CD4-positive, alpha-beta T cell treated with Interleukin-12 subunit alpha and Interleukin-12 subunit beta, for 1 hour (primary cell): ENCODE results near the gene ZC2HC1B.
"Not testable (repeated sequence)": the region's sequence is repeated elsewhere in the genome, so short reads cannot be mapped to it uniquely, and the experiment has no call there.

Source experiments
- DNase-seq: peaks from one replicate; pipeline ENCODE4 v3.0.0-alpha.2; 2020

Gene ZC2HC1B

DNA sequence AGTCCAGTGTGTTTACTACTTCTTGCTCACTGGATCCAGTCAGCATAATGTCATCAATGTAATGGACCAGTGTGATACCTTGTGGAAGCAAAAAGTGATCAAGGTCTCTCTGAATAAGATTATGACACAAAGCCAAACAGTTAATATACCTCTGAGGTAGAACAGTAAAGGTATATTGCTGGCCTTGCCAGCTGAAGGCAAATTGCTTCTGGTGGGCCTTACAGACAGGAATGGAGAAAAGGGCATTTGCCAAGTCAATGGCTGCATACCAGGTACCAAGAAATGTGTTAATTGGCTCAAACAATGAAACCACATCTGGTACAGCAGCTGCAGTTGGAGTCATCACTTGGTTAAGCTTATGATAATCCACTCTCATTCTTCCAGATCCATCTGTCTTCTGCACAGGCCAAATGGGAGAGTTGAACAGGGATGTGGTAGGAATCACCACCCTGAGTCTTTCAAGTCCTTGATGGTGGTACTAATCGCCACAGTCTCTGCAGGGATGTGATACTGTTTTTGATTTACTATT, 7.0 kb downstream of the ZC2HC1B start:
- DNase-seq, result not testable (repeated sequence)

DNA sequence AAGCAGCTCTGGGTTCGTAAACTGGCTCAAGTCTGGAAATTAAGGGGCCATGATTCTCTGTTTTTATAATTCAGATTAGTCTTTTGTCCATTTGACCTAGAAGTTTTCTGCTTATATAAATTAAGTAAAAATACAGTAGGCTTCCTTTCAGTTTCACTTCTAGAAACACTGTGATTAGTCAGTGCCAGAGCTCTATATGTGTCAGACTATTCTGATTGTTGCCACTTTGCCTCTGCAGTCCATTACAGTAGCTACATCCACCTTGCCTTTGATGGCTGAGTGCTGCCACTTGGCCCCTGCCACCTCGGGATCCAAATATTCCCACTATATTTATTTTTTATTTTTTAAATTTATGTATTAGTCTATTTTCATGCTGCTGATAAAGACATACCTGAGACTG, 7.9 kb downstream of the ZC2HC1B start:
- DNase-seq, result peak; percentile 6

DNA sequence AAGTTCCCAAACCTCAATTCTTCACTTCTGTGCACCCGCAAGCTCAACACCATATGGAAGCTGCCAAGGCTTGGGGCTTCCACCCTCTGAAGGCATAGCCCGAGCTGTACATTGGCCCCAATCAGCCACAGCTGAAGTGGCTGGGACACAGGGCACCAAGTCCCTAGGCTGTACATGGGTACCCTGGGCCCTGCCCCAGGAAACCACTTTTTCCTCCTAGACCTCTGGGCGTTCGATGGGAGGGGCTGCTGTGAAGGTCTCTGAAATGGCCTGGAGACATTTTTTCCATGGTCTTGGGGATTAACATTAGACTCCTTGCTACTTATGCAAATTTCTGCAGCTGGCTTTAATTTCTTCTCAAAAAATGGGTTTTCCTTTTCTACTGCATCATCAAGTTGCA, 9.3 kb downstream of the ZC2HC1B start:
- DNase-seq, result not testable (repeated sequence)

DNA sequence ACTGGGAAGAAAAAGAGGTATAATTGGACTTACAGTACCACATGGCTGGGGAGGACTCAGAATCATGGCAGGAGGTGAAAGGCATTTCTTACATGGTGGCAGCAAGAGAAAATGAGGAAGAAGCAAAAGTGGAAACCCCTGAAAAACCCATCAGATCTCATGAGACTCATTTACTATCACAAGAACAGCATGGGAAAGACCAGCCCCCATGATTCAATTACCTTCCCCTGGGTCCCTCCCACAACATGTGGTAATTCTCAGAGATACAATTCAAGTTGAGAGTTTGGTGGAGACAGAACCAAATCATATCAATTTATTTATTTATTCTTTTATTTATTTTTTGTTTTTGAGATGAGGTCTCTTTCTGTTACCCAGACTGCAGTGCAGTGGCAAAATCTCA, 10.2 kb downstream of the ZC2HC1B start:
- DNase-seq, result not testable (repeated sequence)

DNA sequence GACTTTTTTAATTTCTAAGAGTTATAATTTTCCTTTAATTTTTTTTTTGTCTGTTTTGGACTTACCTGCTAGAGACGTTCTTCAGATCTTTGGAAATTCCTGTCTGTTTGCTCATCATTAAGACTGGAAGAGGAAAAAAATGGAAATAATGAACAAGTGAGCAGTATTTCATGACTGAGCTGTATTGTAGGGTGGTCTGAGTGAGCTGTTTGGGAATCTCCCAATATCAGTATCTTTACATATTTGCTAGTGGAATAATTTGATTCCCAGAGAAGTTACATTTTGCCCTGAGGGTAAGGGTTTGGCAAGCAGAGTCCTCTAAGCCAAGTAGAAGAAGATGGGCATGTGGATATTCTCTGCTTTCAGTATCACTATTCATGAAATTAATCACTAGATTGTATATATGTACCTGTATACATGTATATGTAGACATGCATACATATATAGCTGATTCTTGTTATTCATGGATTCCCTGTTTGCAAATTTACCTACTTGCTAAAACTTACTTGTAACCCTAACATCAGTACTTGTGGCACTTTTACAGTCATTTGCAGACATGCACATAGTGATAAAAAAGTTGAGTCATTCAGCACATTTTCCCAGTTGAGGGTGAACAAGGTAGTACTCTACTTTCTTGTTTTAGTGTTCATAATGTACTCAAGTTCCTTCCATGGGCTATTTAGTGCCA, 13.5 kb downstream of the ZC2HC1B start:
- no peak for DNase-seq

DNA sequence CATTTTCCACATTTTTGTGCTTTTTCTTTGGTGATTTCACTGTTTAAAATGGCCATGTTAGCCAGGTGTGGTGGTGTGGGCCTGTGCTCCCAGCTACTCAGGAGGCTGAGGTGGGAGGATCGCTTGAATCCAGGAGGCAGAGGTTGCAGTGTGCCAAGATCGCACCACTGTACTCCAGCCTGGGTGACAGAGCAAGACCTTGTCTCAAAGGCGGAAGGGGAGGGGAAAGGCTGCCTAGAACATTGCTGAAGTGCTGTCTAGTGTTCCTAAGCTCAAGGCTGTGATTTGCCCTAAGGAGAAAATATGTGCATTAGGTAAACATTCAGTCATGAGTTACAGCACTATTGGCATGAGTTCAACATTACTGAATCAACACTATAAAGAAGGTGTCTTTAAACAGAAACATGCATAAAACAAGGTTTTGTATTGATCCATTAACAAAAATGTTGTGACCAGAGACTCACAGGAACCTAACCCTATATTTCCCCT, 14.0 kb downstream of the ZC2HC1B start:
- no peak for DNase-seq

DNA sequence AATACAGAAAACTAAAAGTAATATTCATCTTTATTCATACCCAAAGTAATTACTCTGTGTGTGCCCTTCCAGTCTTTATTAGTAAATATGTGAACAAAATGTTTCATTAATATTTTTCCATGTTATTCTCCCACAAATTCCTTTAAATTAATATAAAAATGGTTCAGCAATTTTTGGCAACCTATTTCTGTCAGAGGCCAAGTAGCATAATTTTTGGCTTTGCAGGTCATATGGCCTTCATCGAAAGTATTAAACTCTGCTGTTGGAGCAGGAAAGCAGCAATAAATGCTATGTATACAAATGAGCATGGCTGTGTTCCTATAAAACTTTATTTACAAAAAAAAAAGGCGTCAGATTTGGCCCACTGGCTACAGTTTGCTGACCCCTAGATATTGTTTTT, 16.1 kb downstream of the ZC2HC1B start:
- DNase-seq, result no peak

DNA sequence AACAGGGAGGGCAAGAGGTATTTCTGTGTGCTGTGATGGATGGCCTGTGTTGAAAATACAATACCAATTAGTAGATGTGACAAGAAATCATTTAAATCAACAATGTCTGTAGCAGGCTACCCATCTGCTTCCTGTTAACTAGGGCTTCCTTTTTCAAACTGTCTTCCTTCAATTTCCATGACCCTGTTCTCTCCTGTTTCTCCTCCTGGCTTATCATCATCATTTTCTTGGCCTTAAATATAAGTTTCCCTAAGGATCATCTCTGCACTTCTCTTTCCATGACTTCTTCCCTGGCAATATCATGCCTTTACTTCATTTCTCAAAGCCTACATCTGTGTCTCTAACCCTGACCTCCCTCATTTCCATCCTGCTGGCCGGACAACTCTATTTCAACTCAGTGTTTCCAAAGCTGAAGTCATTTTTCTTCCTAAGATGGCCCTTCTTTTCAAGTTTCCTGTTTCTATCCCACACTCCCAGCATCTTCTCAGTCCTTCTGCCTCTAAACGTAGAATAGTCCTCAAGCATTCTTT, 18.2 kb downstream of the ZC2HC1B start:
- no peak for DNase-seq

DNA sequence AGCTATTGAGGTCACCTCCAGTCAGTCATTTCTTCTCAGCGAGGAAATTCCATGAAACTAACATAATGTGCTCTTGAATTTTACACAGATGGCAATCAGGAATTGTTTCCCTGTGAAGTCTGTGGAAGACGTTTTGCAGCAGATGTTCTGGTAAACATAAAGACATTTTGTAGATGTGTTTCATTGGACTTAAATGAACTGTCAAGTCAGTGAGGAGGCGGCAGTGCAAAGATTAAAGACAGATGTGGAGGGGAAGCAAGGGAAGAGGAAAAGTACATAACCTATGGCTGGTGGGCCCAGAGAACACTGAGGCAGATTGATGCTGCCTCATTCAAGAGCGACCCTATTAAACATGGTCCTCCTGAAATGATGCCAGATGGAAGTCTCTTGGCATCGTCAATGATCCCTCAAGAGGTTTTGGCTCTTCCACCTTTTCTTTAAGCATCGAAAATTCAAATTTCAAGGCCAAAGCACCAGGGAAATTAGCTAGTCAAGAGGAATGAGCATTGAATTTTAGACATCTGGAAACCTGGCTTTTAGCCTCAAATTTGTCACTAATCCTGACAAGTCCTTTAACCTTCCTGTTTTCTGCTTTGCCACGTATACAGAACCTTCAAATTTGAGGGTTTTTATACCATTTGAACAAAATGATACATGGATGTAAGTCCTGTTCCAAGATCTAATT, 20.1 kb downstream of the ZC2HC1B start:
- no peak for DNase-seq

DNA sequence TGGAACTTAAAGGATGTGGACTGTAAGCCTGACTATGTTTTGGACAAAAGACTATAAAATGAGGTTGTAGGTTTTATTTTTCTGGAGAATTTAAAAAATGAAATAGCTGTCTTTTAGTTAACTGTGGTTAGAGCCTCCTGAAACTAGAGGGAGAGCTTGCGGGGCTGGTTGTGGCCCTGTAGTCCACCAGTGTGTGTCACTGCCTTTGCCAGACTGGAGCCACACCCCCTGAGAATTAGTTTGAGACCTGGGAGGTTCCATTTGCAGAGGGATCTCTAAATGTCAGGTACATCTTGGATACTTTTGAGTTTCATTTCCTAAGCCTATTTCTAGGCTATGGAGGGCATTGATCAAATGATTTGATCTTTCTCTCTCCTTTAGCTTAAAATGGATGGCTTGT, 20.8 kb downstream of the ZC2HC1B start:
- DNase-seq, result no peak

DNA sequence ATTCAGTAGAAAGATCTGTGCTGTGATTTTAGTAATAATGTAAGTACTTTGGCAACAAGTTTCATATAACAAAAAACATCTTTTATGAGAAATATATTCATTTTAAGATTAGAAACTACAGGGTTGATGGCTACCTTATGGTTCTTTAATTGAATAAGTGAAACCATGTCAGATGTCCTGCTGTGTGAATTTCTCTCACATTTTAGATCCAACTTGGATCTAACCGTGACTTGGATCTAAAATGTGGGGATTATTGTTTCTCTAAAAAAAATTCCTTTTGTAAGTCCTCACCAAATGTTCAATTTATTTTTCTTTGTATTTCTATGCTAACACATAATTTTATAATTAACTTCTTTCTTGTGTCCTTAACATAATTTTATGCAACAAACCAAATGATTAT, 30.4 kb downstream of the ZC2HC1B start:
- no peak for DNase-seq

DNA sequence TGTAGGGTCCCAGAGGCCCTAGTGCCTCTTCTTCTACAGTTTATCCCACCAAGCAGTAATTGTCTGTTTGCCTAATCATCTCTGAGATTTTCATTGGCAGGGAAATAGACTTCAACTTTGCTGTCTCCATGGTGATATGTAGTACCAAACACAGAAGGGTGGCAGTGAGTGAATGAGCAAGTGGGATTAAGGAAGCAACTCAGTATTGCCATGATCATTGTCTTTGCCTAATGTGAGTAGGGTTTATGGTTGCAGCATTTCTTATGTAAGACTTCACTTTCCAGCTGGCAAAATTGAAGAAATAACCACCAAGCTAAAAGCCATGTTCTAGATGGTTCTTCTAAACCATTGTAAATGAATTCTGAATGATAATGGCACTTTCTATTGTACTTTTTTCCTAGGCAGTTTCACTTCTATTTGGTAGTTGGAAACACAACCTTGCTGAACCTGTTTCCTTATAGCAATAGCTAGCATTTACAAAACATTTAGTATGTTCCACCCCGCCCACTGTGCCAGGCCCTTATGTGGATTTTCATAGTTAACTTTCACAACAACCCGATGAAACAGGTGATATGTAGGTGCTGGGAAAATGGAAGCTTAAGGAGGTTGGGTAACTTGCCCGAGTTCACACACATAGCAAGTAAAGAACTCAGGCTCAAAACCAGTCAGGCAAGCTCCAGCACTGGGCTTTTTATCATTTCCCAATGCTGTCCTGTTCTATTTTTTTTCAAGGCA, 32.0 kb downstream of the ZC2HC1B start:
- no peak for DNase-seq

DNA sequence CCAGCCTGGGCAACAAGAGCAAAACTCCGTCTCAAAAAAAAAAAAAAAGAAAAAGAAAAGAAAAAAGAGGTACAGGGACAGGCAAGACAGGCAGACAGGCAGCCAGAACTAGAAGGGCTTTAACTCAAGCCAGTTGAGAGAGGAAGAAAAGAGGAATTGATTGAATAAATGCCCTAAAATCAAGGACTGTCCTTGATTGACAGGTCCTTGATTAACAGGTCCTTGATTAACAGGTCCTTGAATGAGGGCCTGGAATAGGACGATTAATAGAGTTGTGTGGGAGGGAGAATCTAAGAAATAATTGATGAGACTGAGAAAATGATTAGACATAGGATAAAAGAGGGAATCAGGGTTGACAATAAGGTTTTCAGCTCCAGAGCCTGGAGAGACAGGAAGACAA, 36.1 kb downstream of the ZC2HC1B start:
- DNase-seq, result no peak

DNA sequence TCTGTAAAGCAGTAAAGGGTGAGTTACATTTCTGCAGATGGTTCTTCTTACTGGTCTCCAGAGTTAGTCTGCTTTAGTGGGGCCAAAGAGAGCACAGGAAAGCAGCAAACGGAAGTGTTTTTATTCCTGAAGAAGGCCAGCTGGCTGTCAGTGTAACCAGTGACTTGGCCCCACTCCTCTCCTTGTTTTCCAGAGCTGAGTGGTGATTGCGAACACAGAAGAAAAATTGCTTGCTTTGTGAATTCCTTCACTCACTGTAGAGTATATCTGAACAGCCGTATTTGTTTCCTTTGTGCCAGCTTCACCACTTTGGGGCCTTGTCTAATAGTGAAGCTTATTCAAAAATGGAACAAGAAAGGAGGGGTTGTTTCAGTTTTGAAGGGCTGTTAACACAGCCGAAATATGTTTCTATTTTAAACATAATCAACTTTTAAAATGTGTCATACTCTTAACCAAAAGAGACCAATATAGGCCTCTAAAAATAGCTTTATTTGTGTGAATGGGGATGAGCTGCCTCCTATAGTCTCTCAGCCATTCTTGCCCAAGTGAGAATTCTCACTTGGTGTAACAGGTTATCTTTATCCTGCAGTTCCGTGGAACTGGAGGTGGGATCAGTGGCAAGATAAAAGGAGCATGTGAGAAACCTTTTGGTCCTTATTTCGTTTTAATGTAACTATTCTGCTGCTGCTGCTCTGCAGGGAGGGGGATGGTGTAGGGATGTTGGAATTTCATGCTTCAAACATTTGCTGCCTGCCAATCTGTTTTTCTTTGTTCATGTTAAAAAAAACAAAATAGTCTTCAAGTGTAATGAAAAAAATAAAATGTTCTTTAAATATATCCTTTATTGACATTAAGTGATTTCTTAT, 37.8 kb downstream of the ZC2HC1B start:
- no peak for DNase-seq

DNA sequence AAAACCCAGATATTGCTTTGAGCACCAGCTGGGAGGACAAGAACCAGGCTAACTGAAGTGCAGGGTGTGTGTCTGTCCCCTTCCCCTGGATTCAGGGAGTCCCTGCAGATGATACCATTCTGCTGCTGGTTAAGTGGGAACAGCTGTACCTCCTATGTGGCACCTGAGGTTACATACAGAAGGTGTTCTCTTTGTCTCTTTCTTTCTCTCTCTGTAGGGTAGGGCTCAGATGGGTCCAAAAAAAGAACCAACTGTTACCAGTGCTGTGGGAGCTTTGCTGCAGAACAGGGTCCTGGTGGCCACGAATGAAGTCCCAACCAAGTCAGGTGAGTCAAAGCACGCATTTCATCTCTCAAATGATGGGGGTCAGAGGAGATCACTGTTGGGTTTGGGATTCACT, 38.6 kb downstream of the ZC2HC1B start:
- DNase-seq, result no peak

DNA sequence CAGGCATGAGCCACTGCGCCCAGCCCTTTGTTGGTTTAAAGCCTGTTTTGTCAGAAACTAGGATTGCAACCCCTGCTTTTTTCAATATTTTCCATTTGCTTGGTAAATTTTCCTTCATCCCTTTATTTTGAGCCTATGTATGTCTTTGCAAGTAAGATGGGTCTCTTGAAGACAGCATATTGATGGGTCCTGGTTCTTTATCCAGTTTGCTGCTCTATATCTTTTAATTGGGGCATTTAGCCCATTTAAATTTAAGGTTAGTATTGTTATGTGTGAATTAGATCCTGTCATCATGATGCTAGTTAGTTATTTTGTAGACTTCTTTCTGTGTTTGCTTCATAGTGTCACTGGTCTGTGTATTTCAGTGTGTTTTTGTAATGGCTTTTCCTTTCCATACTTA, 46.8 kb downstream of the ZC2HC1B start:
- no peak for DNase-seq

DNA sequence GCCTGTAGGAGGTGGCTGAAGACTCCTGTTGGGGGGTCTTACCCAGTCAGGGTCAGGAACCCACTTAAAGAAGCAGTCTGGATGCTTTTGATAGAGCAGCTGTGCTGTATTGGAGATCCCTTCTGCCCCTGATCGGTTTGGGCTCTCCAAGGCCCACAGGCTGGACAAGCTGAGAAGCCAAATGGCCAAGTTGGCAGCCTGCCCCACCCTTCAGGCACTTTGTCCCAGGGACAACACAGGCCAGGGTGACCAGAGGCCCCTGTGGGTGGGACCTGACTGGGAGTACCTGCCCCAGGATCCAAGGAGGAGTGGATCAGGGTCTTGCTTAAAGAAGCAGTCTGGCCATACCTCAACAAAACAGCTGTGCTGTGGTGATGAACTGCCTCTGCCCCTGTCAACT, 48.4 kb downstream of the ZC2HC1B start:
- DNase-seq, result no peak

DNA sequence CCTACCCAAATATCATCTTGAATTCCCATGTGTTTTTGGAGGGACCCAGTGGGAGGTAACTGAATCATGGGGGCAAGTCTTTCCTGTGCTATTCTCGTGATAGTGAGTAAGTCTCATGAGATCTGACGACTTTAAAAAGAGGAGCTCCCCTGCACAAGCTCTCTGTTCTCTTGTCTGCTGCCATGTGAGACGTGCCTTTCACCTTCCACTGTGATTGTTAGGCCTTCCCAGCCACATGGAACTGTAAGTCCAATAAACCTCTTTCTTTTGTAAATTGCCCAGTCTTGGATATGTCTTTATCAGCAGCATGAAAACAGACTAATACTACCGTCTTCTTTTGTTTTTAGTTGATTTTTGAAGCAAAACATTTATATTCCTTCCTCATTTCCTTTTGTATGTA, 52.8 kb downstream of the ZC2HC1B start:
- not testable (repeated sequence) for DNase-seq

DNA sequence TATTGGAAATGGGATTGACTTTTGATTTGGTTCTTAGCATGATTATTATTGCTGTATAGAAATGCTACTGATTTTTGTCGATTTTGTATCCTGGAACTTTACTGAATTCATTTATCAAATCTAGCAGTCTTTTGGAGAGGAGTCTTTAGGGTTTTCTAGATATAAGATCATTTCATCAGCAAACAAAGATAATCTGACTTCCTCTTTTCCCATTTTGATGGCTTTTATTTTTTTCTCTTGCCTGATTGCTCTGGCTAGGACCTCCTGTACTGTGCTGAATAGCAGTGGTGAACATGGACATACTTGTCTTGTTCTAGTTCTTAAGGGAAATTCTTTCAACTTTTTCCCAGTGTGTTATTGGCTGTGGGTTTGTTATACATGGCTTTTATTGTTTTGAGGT, 64.6 kb downstream of the ZC2HC1B start:
- no peak for DNase-seq

DNA sequence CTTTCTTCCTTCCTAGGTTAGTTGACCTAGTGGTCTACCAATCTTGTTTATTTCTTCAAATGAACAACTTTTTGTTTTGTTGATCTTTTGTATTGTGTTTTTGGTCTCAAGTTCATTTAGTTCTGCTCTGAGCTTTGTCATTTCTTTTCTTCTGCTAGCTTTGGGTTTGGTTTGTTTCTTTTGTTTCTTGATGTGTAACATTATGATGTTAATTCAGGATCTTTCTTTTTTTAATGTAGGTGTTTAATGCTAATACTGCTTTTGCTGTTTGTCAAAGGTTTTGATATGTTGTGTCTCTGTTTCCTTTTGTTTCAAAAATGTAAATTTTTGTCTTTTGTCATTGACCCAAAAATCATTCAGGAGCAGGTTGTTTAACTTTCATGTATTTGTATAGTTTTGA, 65.7 kb downstream of the ZC2HC1B start:
- no peak for DNase-seq

DNA sequence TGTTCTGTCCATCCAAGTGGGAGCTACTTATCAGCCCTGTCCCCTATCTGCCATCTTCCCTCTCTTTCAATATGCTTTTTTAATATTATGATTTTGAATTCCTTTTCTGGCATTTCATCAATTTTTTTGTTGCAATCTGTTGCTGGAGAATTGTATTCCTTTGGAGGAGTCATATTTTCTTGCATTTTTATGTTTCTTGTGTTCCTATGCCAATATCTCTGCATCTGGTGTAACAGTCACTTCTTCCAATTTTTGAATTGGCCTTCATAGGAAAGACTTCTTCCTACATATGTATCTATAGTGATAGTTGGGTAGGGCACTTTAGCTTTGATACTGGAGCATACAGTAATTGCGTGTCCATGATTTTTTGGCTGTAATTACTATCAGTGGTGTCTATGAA, 70.1 kb downstream of the ZC2HC1B start:
- no peak for DNase-seq

DNA sequence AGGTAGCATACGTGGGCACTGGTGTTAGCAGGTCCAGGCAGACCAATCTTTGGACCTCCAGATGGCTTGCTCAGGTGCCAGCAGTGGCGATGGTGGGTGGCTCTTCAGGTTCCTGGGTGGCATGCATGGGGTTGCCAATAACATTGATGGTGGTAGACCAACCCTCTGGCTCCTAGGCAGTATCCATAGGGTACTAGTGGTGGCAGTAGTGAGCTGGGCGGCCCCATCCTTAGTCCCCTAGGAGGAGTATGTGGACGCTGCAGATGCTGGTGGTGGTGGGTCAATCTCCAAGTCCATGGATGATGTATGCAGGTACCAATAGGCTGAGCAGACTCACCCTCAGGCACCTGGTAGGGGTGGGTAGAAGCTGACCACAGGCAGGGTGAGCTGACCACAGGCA, 70.6 kb downstream of the ZC2HC1B start:
- no peak for DNase-seq

DNA sequence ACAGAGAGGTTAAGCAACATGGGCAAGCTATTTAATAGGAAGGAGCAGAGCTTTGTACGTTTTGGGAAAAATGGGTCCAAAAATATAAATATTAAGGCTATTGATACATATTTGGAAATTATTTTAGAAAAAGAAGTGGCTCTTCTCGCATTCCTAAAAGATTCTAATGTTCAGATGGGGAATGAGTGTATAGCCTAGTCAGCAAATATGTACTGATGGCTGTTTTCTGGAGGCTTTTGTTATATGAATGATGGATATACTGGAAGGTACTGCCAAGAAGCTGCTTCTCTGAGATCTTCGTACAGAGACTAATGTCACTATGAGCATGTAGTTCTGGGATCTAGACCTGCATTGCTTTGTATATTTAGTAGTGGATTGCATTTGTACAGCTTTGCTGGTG, 72.1 kb downstream of the ZC2HC1B start:
- DNase-seq, result no peak
